A549 (cell line): Measurements from ENCODE around the gene ITGA2B.

Experiments used
- MAX ChIP-seq: IDR thresholded peaks from 2 replicates; pipeline ENCODE4 v1.6.1; 2012
- POLR2A ChIP-seq: IDR thresholded peaks from 2 replicates; pipeline ENCODE4 v1.6.1; 2012; ENCODE audit warnings: mild to moderate bottlenecking, low read length

- no peak for TF ChIP-seq POLR2A
- no peak for TF ChIP-seq MAX
These were observed 14.9 kb downstream of the ITGA2B start for GRCh38 chr17:44374306-44375195.
